HepG2 (cell line): ENCODE measurements around the gene MRPS18C. TPM values are rescaled to one million over a fixed set of nuclear protein-coding genes. Genes with fewer than 3 reads are reported as not detected.
A peak's percentile ranks its signal among the peaks of the same experiment; 100 is the strongest.

ENCODE experiments used
- ARID2 ChIP-seq: sonication (generic); formaldehyde crosslinking; IDR thresholded peaks from 2 replicates; pipeline ENCODE4 v1.8.1; 2022; ENCODE audit warnings: mild to moderate bottlenecking, missing genetic modification reagents, borderline replicate concordance
- ASH2L ChIP-seq: fragments of 300-600, 200-600 bp; sonication (generic); IDR thresholded peaks from 2 replicates; pipeline ENCODE4 v1.7.0; 2017; ENCODE audit warnings: low read depth, mild to moderate bottlenecking, moderate library complexity, mixed read lengths, low read length; ENCODE audit not compliant: insufficient read length
- DNMT3B ChIP-seq: conservative IDR thresholded peaks from 2 replicates; pipeline ENCODE4 v1.6.1; 2016; ENCODE audit warnings: missing biosample characterization, control low read depth
- FOSL1 ChIP-seq: sonication (generic); formaldehyde crosslinking; IDR thresholded peaks from 2 replicates; pipeline ENCODE4 v1.9.0; 2021; ENCODE audit warnings: missing genetic modification reagents, borderline replicate concordance
- MTA3 ChIP-seq: sonication (generic); formaldehyde crosslinking; IDR thresholded peaks from 2 replicates; pipeline ENCODE4 v1.4.0; 2020; ENCODE audit warnings: missing genetic modification reagents
- MZF1 ChIP-seq: sonication (generic); formaldehyde crosslinking; IDR thresholded peaks from 2 replicates; pipeline ENCODE4 v1.8.1; 2023; ENCODE audit warnings: mild to moderate bottlenecking, missing genetic modification reagents, borderline replicate concordance
- NFKB2 ChIP-seq: sonication (generic); formaldehyde crosslinking; IDR thresholded peaks from 2 replicates; pipeline ENCODE4 v1.4.0; 2020; ENCODE audit warnings: missing genetic modification reagents, borderline replicate concordance
- PCBP1 ChIP-seq: fragments of 200-400 bp; formaldehyde crosslinking; IDR thresholded peaks from 2 replicates; pipeline ENCODE4 v1.6.1; 2017; ENCODE audit warnings: mild to moderate bottlenecking, low read depth, low read length, borderline replicate concordance
- PTBP1 ChIP-seq: fragments of 200-400 bp; formaldehyde crosslinking; IDR thresholded peaks from 2 replicates; pipeline ENCODE4 v1.6.1; 2018; ENCODE audit warnings: low read length, low read depth; ENCODE audit not compliant: poor library complexity, severe bottlenecking
- SIX4 ChIP-seq: sonication (generic); formaldehyde crosslinking; IDR thresholded peaks from 2 replicates; pipeline ENCODE4 v1.4.0; 2020; ENCODE audit warnings: missing genetic modification reagents
- SMC3 ChIP-seq: IDR thresholded peaks from 2 replicates; pipeline ENCODE4 v1.6.1; 2011; ENCODE audit warnings: low read length, improper control_type of control experiment
- SRSF1 ChIP-seq: fragments of 200-400 bp; formaldehyde crosslinking; optimal IDR thresholded peaks from 2 replicates; pipeline ENCODE3; 2017; ENCODE audit warnings: mild to moderate bottlenecking, low read depth, low read length, moderate library complexity
- TMF1 ChIP-seq: sonication (generic); formaldehyde crosslinking; IDR thresholded peaks from 2 replicates; pipeline ENCODE4 v1.8.1; 2022; ENCODE audit warnings: low read depth, missing genetic modification reagents
- ZFP41 ChIP-seq: sonication (generic); formaldehyde crosslinking; IDR thresholded peaks from 2 replicates; pipeline ENCODE4 v1.4.0; 2020; ENCODE audit warnings: mild to moderate bottlenecking, missing genetic modification reagents, borderline replicate concordance
- ZFX ChIP-seq: sonication (generic); formaldehyde crosslinking; IDR thresholded peaks from 2 replicates; pipeline ENCODE4 v1.4.0; 2020; ENCODE audit warnings: mild to moderate bottlenecking, low read depth, missing genetic modification reagents, moderate library complexity
- ZMAT3 ChIP-seq: sonication (generic); formaldehyde crosslinking; conservative IDR thresholded peaks from 2 replicates; pipeline ENCODE4 v1.7.0; 2021; ENCODE audit warnings: missing genetic modification reagents
- ZNF280B ChIP-seq: sonication (generic); formaldehyde crosslinking; IDR thresholded peaks from 2 replicates; pipeline ENCODE4 v1.5.0; 2020; ENCODE audit warnings: missing genetic modification reagents, mild to moderate bottlenecking, borderline replicate concordance
- ZNF558 ChIP-seq: sonication (generic); formaldehyde crosslinking; IDR thresholded peaks from 2 replicates; pipeline ENCODE4 v1.9.0; 2022; ENCODE audit warnings: mild to moderate bottlenecking, missing genetic modification reagents, borderline replicate concordance
- ZNF580 ChIP-seq: IDR thresholded peaks from 2 replicates; pipeline ENCODE4 v1.6.1; 2016; ENCODE audit warnings: low read depth, borderline replicate concordance
- ZNF747 ChIP-seq: sonication (generic); formaldehyde crosslinking; IDR thresholded peaks from 2 replicates; pipeline ENCODE4 v1.8.1; 2023; ENCODE audit warnings: missing genetic modification reagents, mild to moderate bottlenecking, borderline replicate concordance
- ZNF749 ChIP-seq: sonication (generic); formaldehyde crosslinking; IDR thresholded peaks from 2 replicates; pipeline ENCODE4 v1.8.0; 2022; ENCODE audit warnings: mild to moderate bottlenecking, missing genetic modification reagents, moderate library complexity, borderline replicate concordance
- ZNF816 ChIP-seq: sonication (generic); formaldehyde crosslinking; IDR thresholded peaks from 2 replicates; pipeline ENCODE4 v1.8.0; 2022; ENCODE audit warnings: missing genetic modification reagents, mild to moderate bottlenecking, borderline replicate concordance
- ZNF850 ChIP-seq: sonication (generic); formaldehyde crosslinking; conservative IDR thresholded peaks from 2 replicates; pipeline ENCODE4 v1.9.0; 2021; ENCODE audit warnings: mild to moderate bottlenecking, missing genetic modification reagents
- polyA plus RNA-seq, 8 experiments: library from polyadenylated mRNA; depleted of rRNA in 3 of 8; stranded (reverse) in 7 of 8; unstranded in 1 of 8; fragments of >200 nt; fragmentation: Illumina TruSeq in 4 of 8; extraction: Trizol in 4 of 8; gene quantifications; 2 replicates each; pipeline versions ENCODE4 v1.2.1 to v1.2.3, GENCODE V29; 2011 to 2016; ENCODE audit warnings: low read depth in 4 of 8, missing spikeins in 1 of 8, mixed read lengths in 1 of 8; ENCODE audit not compliant: insufficient read depth in 1 of 8
- total RNA-seq, 5 experiments: library from RNA; depleted of rRNA; stranded (reverse); fragments of >200 nt; fragmentation: Illumina TruSeq; extraction: Trizol; gene quantifications; 2 replicates each; pipeline ENCODE4 v1.2.3, GENCODE V29; 2016; ENCODE audit warnings: low read depth in 1 of 5
- TF ChIP-seq, protein P1 (sequence below): sonication (generic); formaldehyde crosslinking; IDR thresholded peaks from 2 replicates; pipeline ENCODE4 v1.4.0; 2020; ENCODE audit warnings: mild to moderate bottlenecking, missing genetic modification reagents

The MRPS18C gene
- total and polyA plus RNA-seq, 2 of the 13 experiments (the other 11 are each of a cell fraction or from before 2014, with no cell fraction given): 45.4 to 124 TPM

DNA sequence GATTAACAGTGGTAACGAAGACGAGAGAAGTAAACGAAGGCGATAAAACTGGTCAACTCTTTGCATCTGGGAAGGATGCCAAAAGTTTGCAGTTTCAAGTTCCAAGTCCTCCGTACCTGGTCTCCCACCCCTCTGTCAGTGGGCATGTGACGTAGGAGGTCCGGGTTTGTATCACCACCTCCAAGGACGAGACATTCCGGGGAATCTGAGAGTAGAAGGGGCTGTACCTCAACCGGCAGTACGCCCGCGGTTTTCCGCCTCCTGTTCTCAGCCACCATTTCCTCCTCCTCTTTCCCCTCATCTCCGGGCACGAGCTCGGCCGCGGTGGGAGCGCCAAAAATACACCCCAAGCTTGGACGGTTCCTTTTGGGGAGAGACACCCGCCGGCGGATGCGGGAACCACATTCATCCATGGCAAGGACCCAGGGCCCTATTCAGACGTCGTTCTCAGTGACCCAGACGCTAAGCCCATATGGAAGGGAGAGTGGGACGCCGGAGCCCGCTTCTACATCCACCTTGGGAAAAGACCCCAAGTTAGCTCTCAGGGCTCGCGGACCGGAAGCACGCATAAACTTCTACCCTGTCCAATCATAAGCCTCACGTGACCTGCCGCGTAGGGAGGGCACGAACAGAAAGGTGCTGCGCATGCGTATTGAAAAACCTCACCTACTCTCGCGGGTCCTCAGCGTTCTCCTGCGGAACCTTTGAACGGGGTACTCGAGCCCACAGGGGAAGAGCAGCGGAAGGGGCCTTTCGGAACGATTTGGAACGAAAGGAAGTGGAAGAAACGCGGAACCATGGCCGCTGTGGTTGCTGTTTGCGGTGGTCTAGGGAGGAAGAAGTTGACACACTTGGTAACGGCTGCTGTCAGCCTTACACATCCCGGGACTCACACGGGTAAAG, at the start of gene MRPS18C, which contains the start of gene HELQ (continued):
- TF ChIP-seq ZNF580 (CRISPR knock-in tag) (peak; percentile 97; the same call in 1 of the 2 replicates), NFKB2 (CRISPR knock-in tag) (peak; percentile 27; the same call in 1 of the 2 replicates), ZFP41 (CRISPR knock-in tag) (no peak), ZNF816 (CRISPR knock-in tag) (no peak; the same call in 1 of the 2 replicates), ZNF558 (peak; percentile 84; the same call in 1 of the 2 replicates), MTA3 (CRISPR knock-in tag) (no peak), TMF1 (CRISPR knock-in tag) (peak; percentile 90; the same call in 1 of the 2 replicates), ZNF280B (CRISPR knock-in tag) (peak; percentile 90), ZMAT3 (CRISPR knock-in tag) (peak; percentile 84), ASH2L (peak; percentile 95), ZNF749 (CRISPR knock-in tag) (peak; percentile 61; the same call in 1 of the 2 replicates), DNMT3B (CRISPR knock-in tag) (peak; percentile 97), ZNF747 (peak; percentile 96; the same call in 1 of the 2 replicates), PCBP1 (0 out of 2 replicates have a peak, but pooled peaks have one; percentile 16), MZF1 (CRISPR knock-in tag) (no peak), ARID2 (CRISPR knock-in tag) (peak; percentile 90), SRSF1 (peak; percentile 60), SIX4 (CRISPR knock-in tag) (peak; percentile 69), FOSL1 (CRISPR knock-in tag) (no peak), ZNF850 (no peak), SMC3 (no peak), PTBP1 (no peak), ZFX (CRISPR knock-in tag) (peak; percentile 69)
- TF ChIP-seq, protein P1, sequence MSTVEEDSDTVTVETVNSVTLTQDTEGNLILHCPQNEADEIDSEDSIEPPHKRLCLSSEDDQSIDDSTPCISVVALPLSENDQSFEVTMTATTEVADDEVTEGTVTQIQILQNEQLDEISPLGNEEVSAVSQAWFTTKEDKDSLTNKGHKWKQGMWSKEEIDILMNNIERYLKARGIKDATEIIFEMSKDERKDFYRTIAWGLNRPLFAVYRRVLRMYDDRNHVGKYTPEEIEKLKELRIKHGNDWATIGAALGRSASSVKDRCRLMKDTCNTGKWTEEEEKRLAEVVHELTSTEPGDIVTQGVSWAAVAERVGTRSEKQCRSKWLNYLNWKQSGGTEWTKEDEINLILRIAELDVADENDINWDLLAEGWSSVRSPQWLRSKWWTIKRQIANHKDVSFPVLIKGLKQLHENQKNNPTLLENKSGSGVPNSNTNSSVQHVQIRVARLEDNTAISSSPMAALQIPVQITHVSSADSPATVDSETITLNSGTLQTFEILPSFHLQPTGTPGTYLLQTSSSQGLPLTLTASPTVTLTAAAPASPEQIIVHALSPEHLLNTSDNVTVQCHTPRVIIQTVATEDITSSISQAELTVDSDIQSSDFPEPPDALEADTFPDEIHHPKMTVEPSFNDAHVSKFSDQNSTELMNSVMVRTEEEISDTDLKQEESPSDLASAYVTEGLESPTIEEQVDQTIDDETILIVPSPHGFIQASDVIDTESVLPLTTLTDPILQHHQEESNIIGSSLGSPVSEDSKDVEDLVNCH: 0 out of 2 replicates have a peak, but pooled peaks have one; percentile 59
